ENCODE measurements around the gene OBP2B.
"Not testable (repeated sequence)": the region's sequence is repeated elsewhere in the genome, so short reads cannot be mapped to it uniquely, and the experiment has no call there.

The OBP2B gene

GRCh38 chr9:133221177-133221809 is 12.2 kb upstream of the OBP2B start:
- no peak for DNase-seq

DNA sequence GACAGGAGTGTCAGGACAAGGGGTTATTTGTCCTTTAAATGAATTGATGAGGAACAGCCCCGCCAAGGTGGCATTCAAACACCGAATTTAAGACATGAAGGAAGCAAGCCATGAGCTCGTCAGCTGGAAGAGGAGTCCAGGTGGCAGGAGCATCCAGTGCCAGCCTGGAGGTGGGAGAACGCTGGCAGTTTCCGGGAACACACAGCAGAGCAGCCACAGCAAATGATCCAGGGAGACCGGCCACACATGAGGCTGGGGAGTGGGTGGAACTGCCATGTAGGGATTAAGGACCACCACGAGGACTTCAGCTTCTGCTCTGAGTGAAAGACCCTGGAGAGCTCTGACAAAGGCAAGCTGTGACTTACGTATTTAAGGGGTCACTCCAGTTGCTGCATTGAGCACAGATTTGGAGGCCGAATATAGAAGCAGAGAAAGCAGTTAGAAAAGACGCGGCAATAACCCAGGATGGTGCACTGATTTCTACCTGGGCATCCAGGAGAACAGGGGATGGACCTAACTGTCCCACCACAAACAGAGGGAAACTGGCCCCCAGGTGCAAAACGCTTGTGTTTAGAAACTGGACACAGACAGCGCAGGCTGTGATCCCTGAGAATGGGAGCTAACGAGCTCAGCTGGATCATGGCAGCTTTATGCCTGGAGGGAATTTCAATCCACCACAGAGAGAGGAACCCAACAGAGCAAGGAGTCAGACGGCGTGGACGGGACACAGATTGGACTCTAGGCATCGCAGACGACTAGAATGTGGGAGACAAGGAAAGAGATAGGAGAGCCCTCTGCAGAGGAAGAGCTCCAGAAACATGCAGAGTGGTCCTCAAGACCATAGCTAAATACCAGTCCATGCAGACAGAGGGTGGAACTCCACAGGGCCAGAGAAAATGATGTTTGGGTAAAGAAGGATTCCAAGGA is 9.3 kb upstream of the OBP2B start:
- not testable (repeated sequence) for DNase-seq

- not testable (repeated sequence) for DNase-seq
These were observed 8.4 kb upstream of the OBP2B start for GRCh38 chr9:133217333-133217988.

GRCh38 chr9:133214276-133214675 is 5.2 kb upstream of the OBP2B start:
- DNase-seq, result not testable (repeated sequence)

DNA sequence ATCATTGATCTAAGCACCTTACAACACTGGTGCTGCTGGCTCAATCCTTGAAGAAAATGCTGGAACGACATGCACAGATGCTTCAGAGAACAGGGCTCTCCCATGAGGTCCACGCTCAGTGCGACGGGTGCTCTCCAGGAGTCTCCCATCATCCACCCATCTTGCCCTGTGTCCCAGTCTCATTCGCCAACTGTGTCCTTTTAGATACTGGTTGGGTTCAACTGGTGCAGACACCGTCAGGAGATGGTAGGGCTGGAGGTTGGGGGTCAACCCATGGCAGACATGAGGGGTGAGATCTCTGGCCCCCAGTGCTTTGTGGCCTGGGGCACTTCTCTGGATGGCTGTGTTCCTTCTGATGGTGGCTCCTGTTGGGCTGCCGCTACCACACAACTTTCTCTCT is 1.6 kb upstream of the OBP2B start:
- no peak for DNase-seq

- DNase-seq, result no peak
These were observed 1.1 kb upstream of the OBP2B start for GRCh38 chr9:133210202-133210532.

- DNase-seq, result not testable (repeated sequence)
These were observed 514 bp upstream of the OBP2B start for GRCh38 chr9:133209327-133210201.

- not testable (repeated sequence) for DNase-seq
These were observed 725 bp downstream of the OBP2B start for GRCh38 chr9:133208171-133208879.

- no peak for DNase-seq
These were observed 1.4 kb downstream of the OBP2B start for GRCh38 chr9:133207540-133208170.

- no peak for DNase-seq
These were observed 2.0 kb downstream of the OBP2B start for GRCh38 chr9:133207021-133207531.

DNA sequence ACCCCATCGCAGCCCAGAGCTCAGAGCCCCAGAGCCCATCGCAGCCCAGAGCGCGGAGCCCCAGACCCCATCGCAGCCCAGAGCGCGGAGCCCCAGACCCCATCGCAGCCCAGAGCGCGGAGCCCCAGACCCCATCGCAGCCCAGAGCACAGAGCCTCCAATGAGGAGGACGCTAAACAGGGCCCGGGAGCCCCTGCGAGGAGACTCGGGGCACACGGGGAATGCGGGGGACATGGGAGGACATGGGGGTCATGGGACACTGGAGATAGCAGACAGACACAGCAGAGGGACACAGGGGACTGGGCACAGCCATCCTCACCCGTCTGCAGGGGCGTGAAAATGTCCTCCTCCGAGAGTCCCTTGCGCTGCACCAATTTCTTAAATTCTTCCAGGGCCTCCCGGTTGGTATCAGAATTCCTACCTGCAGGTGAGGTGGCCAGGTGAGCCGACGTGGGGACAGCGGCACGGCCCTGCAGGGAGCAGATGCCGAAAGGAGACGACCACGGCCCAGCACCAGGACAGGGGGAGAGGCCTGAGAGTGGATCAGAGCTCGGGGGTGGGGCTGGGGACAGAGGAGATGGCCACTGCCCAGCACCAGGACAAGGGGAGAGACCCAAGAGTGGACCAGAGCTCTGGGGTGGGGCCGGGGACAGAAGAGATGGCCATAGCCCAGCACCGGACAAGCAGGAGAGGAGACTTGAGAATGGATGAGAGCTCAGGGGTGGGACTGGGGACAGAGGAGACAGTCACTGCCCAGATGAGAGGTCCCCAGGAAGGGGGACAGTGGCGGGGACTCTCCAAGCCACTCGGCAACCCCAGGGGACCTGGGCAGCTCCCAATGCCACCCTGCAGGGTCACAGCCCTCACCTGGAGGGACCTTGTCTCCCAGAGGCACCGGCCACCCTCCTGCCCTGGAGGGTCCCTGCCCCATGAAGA is 2.8 kb downstream of the OBP2B start:
- no peak for DNase-seq

- DNase-seq, result not testable (repeated sequence)
These were observed 3.6 kb downstream of the OBP2B start for GRCh38 chr9:133205481-133205887.

GRCh38 chr9:133204993-133205336 is 4.1 kb downstream of the OBP2B start:
- no peak for DNase-seq

DNA sequence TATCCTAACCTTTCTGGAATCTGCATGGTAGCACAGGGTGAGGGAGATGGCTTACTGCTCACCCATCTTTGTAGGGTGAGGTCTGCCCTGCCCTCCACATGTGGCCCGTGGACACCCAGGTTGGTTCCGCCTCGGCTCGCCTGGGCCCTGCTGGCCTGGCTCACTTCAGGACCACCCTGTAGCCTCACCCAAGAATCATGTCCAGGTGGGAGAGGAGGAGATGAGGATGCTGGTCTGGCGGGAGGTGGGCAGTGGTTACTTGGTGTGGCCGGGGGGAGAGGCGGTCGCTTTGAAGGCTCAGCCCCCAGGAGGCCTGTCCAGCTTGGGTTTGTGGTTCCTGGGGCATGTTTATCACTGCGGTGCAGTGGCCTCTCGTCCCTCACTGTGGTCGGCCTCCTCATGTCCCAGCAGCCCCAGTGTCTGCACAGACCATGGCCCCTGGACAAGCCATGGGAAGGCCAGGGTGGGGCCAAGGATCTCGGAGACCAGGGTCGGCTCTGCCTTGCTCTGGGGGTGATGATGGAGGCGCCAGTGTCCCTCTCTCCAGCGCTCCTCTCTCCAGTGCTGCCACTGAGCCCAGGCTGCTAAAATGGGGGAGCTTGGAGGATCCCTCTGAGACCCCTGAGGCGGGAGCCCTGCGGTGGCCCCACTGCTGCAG is 4.6 kb downstream of the OBP2B start:
- no peak for DNase-seq

DNA sequence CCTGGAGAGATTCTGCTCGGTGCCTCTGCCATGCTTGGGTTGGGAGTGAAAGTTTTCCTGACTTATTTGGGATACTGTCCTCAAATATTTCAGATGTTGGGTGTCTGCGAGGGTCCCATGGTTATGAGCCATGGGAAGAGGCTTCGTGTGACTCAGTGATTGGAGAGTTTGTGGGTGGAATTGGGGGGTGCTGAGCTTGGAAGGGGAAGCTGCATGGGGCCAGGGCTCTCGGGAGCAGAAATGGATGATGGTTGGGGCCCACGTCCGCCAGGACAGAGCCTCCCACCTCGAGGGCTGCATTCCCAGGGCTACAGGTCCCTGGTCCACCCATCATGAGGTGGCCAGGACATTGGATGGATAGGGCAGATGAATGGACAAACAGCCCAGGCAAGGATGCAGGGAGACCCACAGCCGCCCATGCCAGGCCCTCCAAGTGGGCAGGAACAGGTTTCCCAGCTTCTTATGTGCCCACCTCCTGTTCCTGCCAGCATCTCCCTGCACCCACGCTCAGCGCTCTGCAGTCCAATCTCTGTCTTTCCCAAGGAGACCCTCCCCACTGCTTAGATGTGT is 5.5 kb downstream of the OBP2B start:
- DNase-seq, result no peak

DNA sequence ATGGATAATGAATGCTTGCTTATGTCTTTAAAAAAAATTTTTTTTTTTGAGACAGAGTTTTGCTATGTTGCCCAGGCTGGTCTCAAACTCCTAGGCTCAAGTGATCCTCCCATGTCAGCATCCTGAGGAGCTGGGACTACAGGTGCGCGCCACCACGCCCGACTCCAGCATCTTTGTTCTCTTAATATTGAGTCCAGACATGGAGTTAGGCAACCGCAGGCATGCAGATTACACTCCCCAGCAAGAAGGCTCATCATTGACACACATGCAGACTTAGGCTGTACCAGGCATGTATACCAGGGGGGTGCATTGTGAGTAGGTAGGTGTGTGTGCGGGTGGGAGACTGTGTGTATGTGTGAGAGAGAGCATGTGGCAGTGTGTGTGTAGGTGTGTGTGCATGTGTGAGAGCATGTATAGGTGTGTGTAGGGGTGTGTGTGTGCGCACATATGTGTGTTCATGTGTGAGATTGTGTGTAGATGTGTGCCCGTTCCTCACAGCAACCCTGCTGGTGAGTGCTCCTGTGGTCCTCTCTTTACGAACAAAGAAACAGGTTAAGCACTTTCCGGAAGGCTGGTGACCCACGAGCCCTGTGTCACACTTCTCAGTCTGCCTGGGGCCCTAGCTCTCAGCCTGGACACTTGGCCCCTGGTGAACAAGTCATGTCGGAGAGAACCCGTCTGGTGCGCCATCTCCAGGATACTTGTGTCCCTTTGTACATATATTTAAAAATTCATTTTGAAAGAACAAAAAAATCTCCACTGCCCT is 6.2 kb downstream of the OBP2B start:
- DNase-seq, result no peak

DNA sequence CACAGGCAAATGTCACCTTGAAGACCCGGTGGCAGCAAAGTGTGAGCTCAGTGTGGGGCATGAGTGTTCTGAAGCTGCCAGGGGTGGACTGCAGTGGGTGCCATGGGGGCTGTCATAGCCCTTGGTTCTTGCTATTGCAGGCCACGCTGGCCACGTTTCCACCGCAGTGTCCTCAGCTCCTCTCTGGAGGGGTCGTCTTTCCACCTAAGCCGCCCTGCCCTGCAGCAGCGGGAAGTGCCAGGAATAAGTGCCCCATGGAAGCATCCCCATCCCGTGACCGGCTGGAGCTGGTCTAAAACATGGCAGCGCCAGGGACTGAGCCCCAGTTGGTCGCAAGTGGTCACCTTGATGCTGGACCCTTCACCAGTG is 6.9 kb downstream of the OBP2B start:
- DNase-seq, result no peak

GRCh38 chr9:133201424-133202144 is 7.5 kb downstream of the OBP2B start:
- DNase-seq, result no peak
